Activated CD4-positive, alpha-beta T cell treated with anti-CD3 and anti-CD28 coated beads, Interleukin-2, amount 10 ng/mL, durations not matched to agents 24 days and 14 days (primary cell): ENCODE data around the gene ABT1. TPM values are rescaled to one million over a fixed set of nuclear protein-coding genes. Genes with fewer than 3 reads are reported as not detected.
A peak's percentile ranks its signal among the peaks of the same experiment; 100 is the strongest.

Source experiments
- DNase-seq: peaks from one replicate; pipeline ENCODE4 v3.0.0; 2022
- H3K27ac Mint-ChIP-seq: one replicate; pipeline ENCODE4 v1.8.0; 2022; ENCODE audit warnings: mild to moderate bottlenecking, mixed read lengths
- H3K27me3 Mint-ChIP-seq: one replicate; pipeline ENCODE4 v1.8.0; 2022; ENCODE audit warnings: mixed read lengths
- H3K36me3 Mint-ChIP-seq: one replicate; pipeline ENCODE4 v1.8.0; 2022; ENCODE audit warnings: low read depth, mild to moderate bottlenecking, mixed read lengths
- H3K4me1 Mint-ChIP-seq: one replicate; pipeline ENCODE4 v1.8.0; 2021; ENCODE audit warnings: mixed read lengths
- H3K4me3 Mint-ChIP-seq: one replicate; pipeline ENCODE4 v1.8.0; 2022; ENCODE audit warnings: mild to moderate bottlenecking, moderate library complexity, mixed read lengths
- H3K9me3 Mint-ChIP-seq: one replicate; pipeline ENCODE4 v1.8.0; 2021; ENCODE audit warnings: mixed read lengths
- intact Hi-C: fragments of 100-400 bp; cut with micrococcal nuclease; formaldehyde crosslinking; loops from one replicate; pipeline ENCODE4 v1.15.1; 2023
- total RNA-seq: library from RNA; stranded (reverse); gene quantifications from 2 replicates; pipeline ENCODE4 v1.2.3, GENCODE V29; 2022

Gene ABT1
- total RNA-seq, 1 donor from 2014 or later: 32.1 TPM

GRCh38 chr6:26581164-26581915, 15.4 kb upstream of the ABT1 start:
- H3K36me3 Mint-ChIP-seq: peaks cover 4% of the 10 kb centered on the region
- H3K4me1 Mint-ChIP-seq: peaks cover 13% of the 10 kb centered on the region
- peaks cover 8% of the 10 kb centered on the region for H3K9me3 Mint-ChIP-seq
- no peak overlapping the region for H3K4me3 Mint-ChIP-seq
- H3K27me3 Mint-ChIP-seq: peaks cover 47% of the 10 kb centered on the region
- no peak overlapping the region for H3K27ac Mint-ChIP-seq
- DNase-seq: no peak
- intact Hi-C loops: no loop called here

GRCh38 chr6:26588965-26589364, 7.8 kb upstream of the ABT1 start:
- Mint-ChIP-seq H3K36me3 (no peaks in the 10 kb centered on the region), H3K27me3 (peaks cover 53% of the 10 kb centered on the region), H3K27ac (no peak overlapping the region), H3K9me3 (no peaks in the 10 kb centered on the region), H3K4me1 (peaks cover 2% of the 10 kb centered on the region), H3K4me3 (no peak overlapping the region)
- intact Hi-C loops: no loop called here
- no peak for DNase-seq

- Mint-ChIP-seq H3K27me3 (peaks cover 46% of the 10 kb centered on the region), H3K9me3 (no peaks in the 10 kb centered on the region), H3K4me3 (no peak overlapping the region), H3K27ac (no peak overlapping the region), H3K4me1 (peaks cover 10% of the 10 kb centered on the region), H3K36me3 (no peaks in the 10 kb centered on the region)
- no peak for DNase-seq
- intact Hi-C loops: loop anchor here (10.0 kb wide), 1 partner anchor 1302 kb away; a partner anchor contains a TSS
Observed at GRCh38 chr6:26592649-26593048, 4.1 kb upstream of the ABT1 start.

GRCh38 chr6:26593278-26594130, 3.2 kb upstream of the ABT1 start:
- Mint-ChIP-seq H3K9me3 (no peaks in the 10 kb centered on the region), H3K4me3 (no peak overlapping the region), H3K36me3 (peaks cover 7% of the 10 kb centered on the region), H3K27ac (no peak overlapping the region), H3K4me1 (peaks cover 18% of the 10 kb centered on the region), H3K27me3 (peaks cover 46% of the 10 kb centered on the region)
- intact Hi-C loops: loop anchor here (2.0 to 10.0 kb wide), 2 partner anchors 121 to 1301 kb away; a partner anchor contains a TSS
- no peak for DNase-seq

GRCh38 chr6:26594131-26594498, 2.6 kb upstream of the ABT1 start:
- no peaks in the 10 kb centered on the region for H3K9me3 Mint-ChIP-seq
- peaks cover 21% of the 10 kb centered on the region for H3K4me1 Mint-ChIP-seq
- peaks cover 46% of the 10 kb centered on the region for H3K27me3 Mint-ChIP-seq
- no peak for DNase-seq
- peaks cover 10% of the 10 kb centered on the region for H3K36me3 Mint-ChIP-seq
- H3K4me3 Mint-ChIP-seq: no peak overlapping the region
- intact Hi-C loops: loop anchor here (2.0 to 10.0 kb wide), 2 partner anchors 121 to 1301 kb away; a partner anchor contains a TSS
- H3K27ac Mint-ChIP-seq: no peak overlapping the region

- peak overlapping the region; percentile 3 for H3K4me3 Mint-ChIP-seq
- intact Hi-C loops: loop anchor here (1.0 to 10.0 kb wide), 4 partner anchors 122 to 1300 kb away; partner anchors contain the start of gene ZNF184
Observed at GRCh38 chr6:26594730-26595632, 1.8 kb upstream of the ABT1 start.

GRCh38 chr6:26595669-26596269, 984 bp upstream of the ABT1 start:
- Mint-ChIP-seq H3K9me3 (no peaks in the 10 kb centered on the region), H3K27me3 (peaks cover 37% of the 10 kb centered on the region), H3K4me3 (no peak overlapping the region), H3K4me1 (peaks cover 31% of the 10 kb centered on the region), H3K36me3 (peaks cover 25% of the 10 kb centered on the region), H3K27ac (no peak overlapping the region)
- DNase-seq: peak; percentile 97
- intact Hi-C loops: loop anchor here (1.0 to 10.0 kb wide), 9 partner anchors 18 to 1299 kb away; partner anchors contain the start of gene ZNF184

More at GRCh38 chr6:26594730-26595632, 1.8 kb upstream of the ABT1 start:
- Mint-ChIP-seq H3K27me3 (peaks cover 43% of the 10 kb centered on the region), H3K36me3 (peaks cover 19% of the 10 kb centered on the region), H3K27ac (peak overlapping the region; percentile 46), H3K9me3 (no peaks in the 10 kb centered on the region), H3K4me1 (peaks cover 29% of the 10 kb centered on the region)
- DNase-seq: peak; percentile 72

- no peak overlapping the region for H3K4me3 Mint-ChIP-seq
- peaks cover 22% of the 10 kb centered on the region for H3K27me3 Mint-ChIP-seq
- intact Hi-C loops: loop anchor here (5.0 to 10.0 kb wide), 2 partner anchors 875 to 1297 kb away; partner anchors contain the start of gene ZNF184
- H3K4me1 Mint-ChIP-seq: peaks cover 32% of the 10 kb centered on the region
- no peaks in the 10 kb centered on the region for H3K9me3 Mint-ChIP-seq
- DNase-seq: no peak
- H3K36me3 Mint-ChIP-seq: peaks cover 28% of the 10 kb centered on the region
- H3K27ac Mint-ChIP-seq: no peak overlapping the region
Observed at GRCh38 chr6:26597389-26597766, 625 bp downstream of the ABT1 start.

GRCh38 chr6:26597821-26598220, 1.1 kb downstream of the ABT1 start:
- H3K27ac Mint-ChIP-seq: no peak overlapping the region
- peaks cover 32% of the 10 kb centered on the region for H3K4me1 Mint-ChIP-seq
- peaks cover 18% of the 10 kb centered on the region for H3K27me3 Mint-ChIP-seq
- peak; percentile 58 for DNase-seq
- H3K36me3 Mint-ChIP-seq: peaks cover 28% of the 10 kb centered on the region
- H3K9me3 Mint-ChIP-seq: no peaks in the 10 kb centered on the region
- intact Hi-C loops: loop anchor here (5.0 to 10.0 kb wide), 2 partner anchors 874 to 1297 kb away; partner anchors contain the start of gene ZNF184
- H3K4me3 Mint-ChIP-seq: no peak overlapping the region

GRCh38 chr6:26598267-26598666, 1.5 kb downstream of the ABT1 start:
- intact Hi-C loops: loop anchor here (5.0 to 10.0 kb wide), 2 partner anchors 874 to 1297 kb away; partner anchors contain the start of gene ZNF184
- Mint-ChIP-seq H3K27ac (no peak overlapping the region), H3K36me3 (peaks cover 28% of the 10 kb centered on the region), H3K27me3 (peaks cover 15% of the 10 kb centered on the region), H3K4me3 (no peak overlapping the region), H3K9me3 (no peaks in the 10 kb centered on the region), H3K4me1 (peaks cover 32% of the 10 kb centered on the region)
- peak; percentile 57 for DNase-seq

GRCh38 chr6:26599134-26599533, 2.4 kb downstream of the ABT1 start:
- no peak overlapping the region for H3K27ac Mint-ChIP-seq
- peaks cover 6% of the 10 kb centered on the region for H3K27me3 Mint-ChIP-seq
- peaks cover 28% of the 10 kb centered on the region for H3K36me3 Mint-ChIP-seq
- H3K9me3 Mint-ChIP-seq: no peaks in the 10 kb centered on the region
- H3K4me3 Mint-ChIP-seq: peak overlapping the region; percentile 16
- intact Hi-C loops: loop anchor here (5.0 to 10.0 kb wide), 2 partner anchors 873 to 1296 kb away; partner anchors contain the start of gene ZNF184
- H3K4me1 Mint-ChIP-seq: peaks cover 33% of the 10 kb centered on the region
- DNase-seq: no peak

GRCh38 chr6:26599591-26599990, 2.8 kb downstream of the ABT1 start:
- no peak for DNase-seq
- Mint-ChIP-seq H3K27ac (peak overlapping the region; percentile 45), H3K4me3 (no peak overlapping the region), H3K9me3 (no peaks in the 10 kb centered on the region), H3K27me3 (peaks cover 3% of the 10 kb centered on the region), H3K36me3 (peaks cover 28% of the 10 kb centered on the region), H3K4me1 (peaks cover 33% of the 10 kb centered on the region)
- intact Hi-C loops: loop anchor here (5.0 to 10.0 kb wide), 2 partner anchors 873 to 1295 kb away; partner anchors contain the start of gene ZNF184
